Stimulated activated CD8-positive, alpha-beta memory T cell treated with anti-CD3 and anti-CD28 coated beads, Interleukin-4, amount 100 ng/mL, for 24 hours (primary cell): ENCODE measurements around the gene KCTD21.

Source experiments
- DNase-seq: peaks from one replicate; pipeline ENCODE4 v3.0.0-alpha.2; 2020; ENCODE audit warnings: low read depth

The KCTD21 gene

GRCh38 chr11:78200553-78200952 lies 12.1 kb upstream of the KCTD21 start:
- DNase-seq = no peak

GRCh38 chr11:78200061-78200460 lies 11.6 kb upstream of the KCTD21 start:
- DNase-seq = no peak

- no peak for DNase-seq
Observed at GRCh38 chr11:78199653-78200015, 11.2 kb upstream of the KCTD21 start.

GRCh38 chr11:78199015-78199652 lies 10.7 kb upstream of the KCTD21 start:
- DNase-seq = no peak

GRCh38 chr11:78197816-78198215 lies 9.4 kb upstream of the KCTD21 start:
- no peak for DNase-seq

GRCh38 chr11:78196661-78197091 lies 8.2 kb upstream of the KCTD21 start:
- DNase-seq = no peak

GRCh38 chr11:78195917-78196560 lies 7.6 kb upstream of the KCTD21 start:
- no peak for DNase-seq

GRCh38 chr11:78194490-78194889 lies 6.1 kb upstream of the KCTD21 start:
- no peak for DNase-seq

GRCh38 chr11:78193806-78194205 lies 5.4 kb upstream of the KCTD21 start:
- DNase-seq = no peak

- no peak for DNase-seq
Observed at GRCh38 chr11:78192911-78193351, 4.5 kb upstream of the KCTD21 start.

GRCh38 chr11:78192223-78192719 lies 3.8 kb upstream of the KCTD21 start:
- DNase-seq = no peak

GRCh38 chr11:78190871-78191538 lies 2.6 kb upstream of the KCTD21 start:
- no peak for DNase-seq

GRCh38 chr11:78190374-78190773 lies 1.9 kb upstream of the KCTD21 start:
- DNase-seq = no peak

GRCh38 chr11:78189851-78190250 lies 1.4 kb upstream of the KCTD21 start:
- DNase-seq = no peak

GRCh38 chr11:78189174-78189724 lies 823 bp upstream of the KCTD21 start:
- DNase-seq = no peak

GRCh38 chr11:78187366-78188285 lies 800 bp downstream of the KCTD21 start:
- peak; percentile 69 for DNase-seq

- DNase-seq = no peak
Observed at GRCh38 chr11:78181185-78181584, 7.2 kb downstream of the KCTD21 start.

- DNase-seq = no peak
Observed at GRCh38 chr11:78180751-78181150, 7.7 kb downstream of the KCTD21 start.

GRCh38 chr11:78179459-78180071 lies 8.9 kb downstream of the KCTD21 start:
- no peak for DNase-seq

- no peak for DNase-seq
Observed at GRCh38 chr11:78177216-78177615, 11.2 kb downstream of the KCTD21 start.

GRCh38 chr11:78176605-78177141 lies 11.8 kb downstream of the KCTD21 start:
- DNase-seq = no peak
